ENCODE results near the gene GSTP1. TPM values are rescaled to one million over a fixed set of nuclear protein-coding genes. Genes with fewer than 3 reads are reported as not detected.
"Not testable (repeated sequence)": the region's sequence is repeated elsewhere in the genome, so short reads cannot be mapped to it uniquely, and the experiment has no call there.

GSTP1 gene
- total RNA-seq, 1 donor from 2014 or later, result 587 TPM

- peak; percentile 90 for DNase-seq (ENCODE audit: low spot score)
Observed at GRCh38 chr11:67563705-67564114, 19.9 kb upstream of the GSTP1 start.

DNA sequence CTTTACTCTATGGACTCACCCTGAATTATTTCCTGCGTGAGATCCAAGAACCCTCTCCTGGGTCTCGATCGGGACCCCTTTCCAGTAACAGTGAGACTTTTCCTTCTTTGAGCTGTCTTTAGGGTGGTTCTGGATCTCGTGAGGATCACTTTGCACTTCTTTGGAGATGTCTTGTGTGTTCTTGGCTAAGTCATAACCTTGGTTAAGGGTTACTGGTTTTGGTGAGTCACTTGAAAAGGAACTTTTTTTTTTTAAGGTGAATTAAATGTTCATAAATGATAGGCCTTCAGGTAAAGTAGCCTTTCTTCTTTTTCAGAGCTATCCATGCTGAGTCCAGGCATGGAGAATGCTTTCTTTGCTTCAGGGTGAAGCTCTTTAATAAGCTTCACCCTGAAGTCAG lies 19.4 kb upstream of the GSTP1 start:
- DNase-seq (ENCODE audit: low spot score), result no peak

DNA sequence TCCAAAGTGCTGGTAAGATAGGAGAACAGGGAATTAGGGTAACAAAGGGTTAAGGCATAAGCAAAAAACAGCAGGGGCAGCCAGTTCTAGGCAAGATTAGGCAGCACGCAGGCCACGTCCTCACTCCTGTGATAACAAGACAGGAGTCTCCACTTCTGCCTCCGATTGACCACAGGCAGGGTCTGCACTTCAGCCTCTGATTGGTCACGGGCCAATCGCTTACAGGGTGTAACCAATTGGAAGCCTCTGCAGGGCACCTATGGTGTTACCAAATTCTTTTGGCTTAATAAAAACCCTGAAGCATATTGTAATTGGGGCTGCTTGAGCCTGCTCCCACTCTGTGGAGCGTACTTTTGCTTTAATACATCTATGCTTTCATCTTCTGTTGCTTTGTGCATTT lies 12.2 kb upstream of the GSTP1 start:
- no peak for DNase-seq (ENCODE audit: low spot score)

GRCh38 chr11:67572305-67572704 lies 11.3 kb upstream of the GSTP1 start:
- DNase-seq (ENCODE audit: low spot score), result no peak

DNA sequence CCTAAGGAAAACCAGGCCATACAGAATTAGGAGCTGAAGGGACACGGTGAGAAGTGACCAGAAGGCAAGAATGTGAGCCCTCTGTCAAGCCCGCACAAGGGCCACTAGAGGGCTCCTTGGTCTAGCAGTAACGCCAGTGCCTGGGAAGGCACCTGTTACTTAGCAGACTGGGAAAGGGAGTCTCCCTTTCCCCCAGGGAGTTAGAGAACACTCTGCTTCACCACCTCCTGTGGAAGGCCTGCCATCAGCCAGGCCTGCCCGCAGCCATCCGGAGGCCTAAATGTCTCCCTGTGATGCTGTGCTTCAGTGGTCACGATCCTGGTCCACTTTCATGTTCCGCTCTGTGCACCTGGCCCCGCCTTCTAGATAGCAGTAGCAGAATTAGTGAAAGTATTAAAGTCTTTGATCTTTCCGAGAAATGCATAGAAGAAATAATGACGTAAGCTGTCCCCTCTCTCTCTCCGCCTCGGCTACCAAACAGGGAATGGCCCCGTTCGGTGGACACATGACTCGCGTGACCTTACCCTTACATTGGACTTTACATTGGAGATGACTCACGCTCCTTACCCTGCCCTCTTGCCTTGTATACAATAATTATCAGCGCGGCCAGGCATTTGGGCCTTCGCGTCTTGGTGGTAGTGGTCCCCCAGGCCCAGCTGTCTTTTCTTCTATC lies 10.7 kb upstream of the GSTP1 start:
- DNase-seq (ENCODE audit: low spot score), result peak; percentile 50

DNA sequence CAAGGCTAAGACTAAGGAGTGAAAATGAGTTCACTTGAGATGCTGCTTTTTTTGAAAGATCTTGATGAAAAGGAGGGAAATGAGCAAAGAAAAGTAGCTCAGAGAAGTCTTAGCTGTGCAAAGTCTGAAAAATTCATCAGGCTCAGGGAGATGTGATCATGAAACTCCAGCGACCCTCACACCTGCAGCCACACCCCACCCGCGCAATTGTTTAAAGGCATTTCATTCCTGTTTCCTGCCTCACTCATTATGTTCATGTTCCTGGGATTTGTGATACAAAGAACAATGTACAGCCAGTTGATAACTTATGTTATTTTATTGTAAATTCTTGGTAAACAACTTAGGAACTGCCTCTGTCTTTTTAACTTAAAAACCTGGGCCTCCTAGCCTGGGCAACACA lies 8.7 kb upstream of the GSTP1 start:
- DNase-seq (ENCODE audit: low spot score), result no peak

GRCh38 chr11:67576735-67577475 lies 6.7 kb upstream of the GSTP1 start:
- no peak for DNase-seq (ENCODE audit: low spot score)

DNA sequence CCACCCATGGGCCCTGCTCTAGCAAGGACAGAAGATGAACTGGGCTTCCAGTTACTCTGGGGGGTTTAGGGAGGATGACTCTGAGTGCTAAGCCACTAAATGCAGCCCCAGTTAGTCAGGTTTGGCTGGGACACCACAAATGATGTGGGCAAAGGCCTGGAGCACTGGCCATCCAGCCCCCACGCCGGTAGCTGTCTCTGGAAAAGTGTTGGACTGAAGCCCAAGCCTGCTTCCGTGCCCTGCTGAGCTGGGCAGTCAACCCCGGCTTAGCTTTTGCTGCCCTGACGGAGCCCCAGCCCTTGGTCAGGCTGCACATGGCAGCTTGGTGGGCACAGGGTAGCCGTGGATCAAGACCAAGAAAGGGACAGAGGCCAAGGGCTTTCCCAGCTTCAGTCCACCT lies 5.7 kb upstream of the GSTP1 start:
- DNase-seq (ENCODE audit: low spot score), result no peak

DNA sequence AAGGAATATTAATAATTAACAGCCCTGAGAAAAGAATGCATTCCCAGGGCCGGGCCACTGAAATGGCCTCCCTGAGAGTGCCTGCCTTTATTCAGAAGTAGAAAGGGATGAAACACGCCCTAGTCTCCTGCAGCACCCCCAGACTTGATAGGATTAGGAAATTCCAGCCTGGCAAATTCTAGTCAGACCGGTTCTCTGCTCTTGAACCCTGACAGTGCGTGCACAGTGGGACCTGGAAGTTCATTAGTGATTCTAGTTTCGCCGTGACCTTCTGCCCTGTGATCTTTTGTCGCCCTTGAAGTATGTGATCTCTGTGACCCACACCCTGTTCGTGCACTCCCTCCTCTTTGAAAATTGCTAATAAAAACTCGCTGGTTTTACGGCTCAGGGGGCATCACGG lies 2.1 kb upstream of the GSTP1 start:
- no peak for DNase-seq (ENCODE audit: low spot score)

DNA sequence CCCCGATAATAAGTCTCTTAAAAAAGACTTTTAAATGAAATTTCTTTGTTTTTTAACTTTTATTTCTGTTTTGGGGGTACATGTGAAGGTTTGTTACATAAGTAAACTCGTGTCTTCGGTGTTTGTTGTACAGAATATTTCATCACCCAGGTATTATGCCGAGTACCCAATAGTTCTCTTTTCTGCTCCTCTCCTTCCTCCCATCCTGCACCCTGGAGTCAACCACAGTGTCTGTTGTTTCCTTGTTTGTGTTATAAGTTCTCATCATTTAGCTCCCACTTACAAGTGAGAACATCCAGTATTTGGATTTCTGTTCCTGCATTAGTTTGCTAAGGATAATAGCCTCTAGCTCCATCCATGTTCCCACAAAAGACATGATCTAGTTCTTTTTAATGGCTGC lies 1.6 kb upstream of the GSTP1 start:
- no peak for DNase-seq (ENCODE audit: low spot score)

- peak; percentile 85 for DNase-seq (ENCODE audit: low spot score)
Observed at GRCh38 chr11:67584205-67584880, 731 bp downstream of the GSTP1 start.

- DNase-seq (ENCODE audit: low spot score), result no peak
Observed at GRCh38 chr11:67584881-67585873, 1.6 kb downstream of the GSTP1 start.

DNA sequence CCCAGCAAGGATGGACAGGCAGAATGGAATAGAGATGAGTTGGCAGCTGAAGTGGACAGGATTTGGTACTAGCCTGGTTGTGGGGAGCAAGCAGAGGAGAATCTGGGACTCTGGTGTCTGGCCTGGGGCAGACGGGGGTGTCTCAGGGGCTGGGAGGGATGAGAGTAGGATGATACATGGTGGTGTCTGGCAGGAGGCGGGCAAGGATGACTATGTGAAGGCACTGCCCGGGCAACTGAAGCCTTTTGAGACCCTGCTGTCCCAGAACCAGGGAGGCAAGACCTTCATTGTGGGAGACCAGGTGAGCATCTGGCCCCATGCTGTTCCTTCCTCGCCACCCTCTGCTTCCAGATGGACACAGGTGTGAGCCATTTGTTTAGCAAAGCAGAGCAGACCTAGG lies 2.3 kb downstream of the GSTP1 start:
- no peak for DNase-seq (ENCODE audit: low spot score)

GRCh38 chr11:67586568-67587250 lies 3.1 kb downstream of the GSTP1 start:
- DNase-seq (ENCODE audit: low spot score), result no peak

DNA sequence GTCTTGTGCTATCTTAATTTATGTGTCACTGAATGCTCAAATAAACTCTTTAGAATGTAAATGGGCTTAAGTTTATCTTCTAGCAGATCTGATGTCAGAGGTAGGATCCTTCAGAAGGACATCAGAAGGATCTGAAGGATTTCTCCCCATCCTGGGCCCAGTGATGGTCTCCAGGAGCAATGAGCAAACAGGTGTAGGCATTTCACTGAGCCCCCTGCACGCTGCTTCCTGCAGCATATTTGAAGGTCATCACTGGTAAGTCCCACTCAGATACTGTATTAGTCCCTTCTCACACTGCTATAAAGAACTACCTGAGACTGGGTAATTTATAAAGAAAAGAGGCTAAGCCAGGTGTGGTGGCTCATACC lies 4.5 kb downstream of the GSTP1 start:
- DNase-seq (ENCODE audit: low spot score), result no peak

DNA sequence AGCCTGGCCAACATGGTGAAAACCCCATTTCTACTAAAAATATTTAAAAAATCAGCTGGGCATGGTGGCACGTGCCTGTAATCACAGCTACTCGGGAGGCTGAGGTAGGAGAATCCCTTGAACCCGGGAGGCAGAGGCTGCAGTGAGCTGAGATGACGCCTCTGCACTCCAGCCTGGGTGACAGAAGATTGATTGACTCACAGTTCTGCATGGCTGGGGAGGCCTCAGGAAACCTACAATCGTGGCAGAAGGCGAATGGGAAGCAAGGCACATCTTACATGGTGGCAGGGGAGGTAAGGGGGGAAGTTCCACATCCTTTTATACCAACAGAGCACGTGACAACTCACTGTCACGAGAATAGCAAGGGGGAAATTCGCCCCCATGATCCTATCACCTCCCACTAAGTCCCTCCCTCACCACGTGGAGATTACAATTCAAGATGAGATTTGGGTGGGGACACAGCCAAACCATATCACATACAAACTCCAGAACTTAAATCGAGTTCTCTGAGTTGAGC lies 5.3 kb downstream of the GSTP1 start:
- DNase-seq (ENCODE audit: low spot score), result not testable (repeated sequence)

- DNase-seq (ENCODE audit: low spot score), result no peak
Observed at GRCh38 chr11:67592880-67593564, 9.4 kb downstream of the GSTP1 start.

GRCh38 chr11:67593565-67593905 lies 9.9 kb downstream of the GSTP1 start:
- DNase-seq (ENCODE audit: low spot score), result no peak

DNA sequence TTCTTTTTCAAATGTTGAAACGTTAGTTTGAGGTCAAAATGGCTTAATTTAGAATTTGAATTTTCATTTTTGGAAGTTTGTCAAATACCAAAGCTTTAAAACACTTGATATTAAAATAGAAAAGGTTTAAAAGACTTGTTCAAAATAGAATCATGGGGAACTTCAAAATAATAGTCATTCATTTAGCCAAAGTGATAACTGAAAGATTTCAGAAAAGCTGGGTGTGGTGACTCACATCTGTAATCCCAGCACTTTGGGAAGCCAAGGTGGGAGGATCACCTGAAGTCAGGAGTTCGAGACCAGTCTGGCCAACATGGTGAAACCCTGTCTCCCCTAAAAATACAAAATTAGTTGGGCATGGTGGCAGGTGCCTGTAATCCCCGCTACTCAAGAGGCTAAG lies 10.9 kb downstream of the GSTP1 start:
- no peak for DNase-seq (ENCODE audit: low spot score)

DNA sequence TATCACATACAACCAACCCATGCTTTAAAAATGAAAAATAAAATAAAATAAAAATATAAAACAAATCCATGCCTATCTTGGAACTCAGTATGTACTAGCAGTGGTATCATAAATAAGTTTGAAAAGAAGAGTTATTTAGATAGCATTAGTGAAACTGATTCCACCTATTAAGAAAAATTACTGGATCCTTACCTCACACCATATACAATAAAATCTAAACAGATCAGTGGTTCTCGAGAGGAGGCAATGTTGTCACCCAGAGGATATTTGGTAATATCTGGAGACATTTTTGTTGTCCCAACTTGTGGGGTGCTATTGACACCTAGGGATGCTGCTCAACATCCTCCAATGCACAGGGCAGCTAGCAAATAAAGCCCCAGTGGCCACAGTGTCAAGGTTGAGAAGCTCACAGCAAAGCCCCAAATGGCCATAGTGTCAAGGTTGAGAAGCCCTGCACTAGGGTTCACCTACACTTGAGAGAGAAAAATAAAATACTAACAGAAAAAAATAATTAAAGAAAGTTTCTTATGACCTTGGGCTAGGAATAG lies 13.2 kb downstream of the GSTP1 start:
- no peak for DNase-seq (ENCODE audit: low spot score)

Measured in umbilical cord (tissue), 2 donors.